HEK293T (cell line): ENCODE data around the gene CLGN.
A peak's percentile ranks its signal among the peaks of the same experiment; 100 is the strongest.

ENCODE experiments used
- CTCF ChIA-PET: fragments of 350-600 bp; formaldehyde crosslinking; extraction: SDS; loops from one replicate; lab custom pipeline; 2021; ENCODE audit warnings: antibody characterized with exemption, inconsistent platforms; lab: Yijun Ruan, JAX
- POLR2A ChIA-PET: fragments of 350-600 bp; formaldehyde crosslinking; extraction: SDS; loops from one replicate; lab custom pipeline; 2020; ENCODE audit warnings: antibody characterized with exemption, inconsistent platforms; lab: Yijun Ruan, JAX
- DNase-seq: peaks from one replicate; pipeline ENCODE4 v3.0.0; 2012; ENCODE audit warnings: mixed read lengths; ENCODE audit errors: extremely low spot score
- ARNT ChIP-seq: fragments of 450-650 bp; IDR thresholded peaks from 2 replicates; pipeline ENCODE4 v1.6.1; 2017; ENCODE audit warnings: mild to moderate bottlenecking
- BHLHE40 ChIP-seq: fragments of 450-650 bp; IDR thresholded peaks from 2 replicates; pipeline ENCODE4 v1.6.1; 2016; ENCODE audit warnings: mild to moderate bottlenecking, moderate library complexity, borderline replicate concordance
- CTBP1 ChIP-seq: fragments of 450-650 bp; IDR thresholded peaks from 2 replicates; pipeline ENCODE4 v1.6.1; 2016; ENCODE audit warnings: borderline replicate concordance
- ELF4 ChIP-seq: fragments of 450-650 bp; IDR thresholded peaks from 2 replicates; pipeline ENCODE4 v1.6.1; 2017; ENCODE audit warnings: antibody characterized with exemption
- FOXA1 ChIP-seq: fragments of 450-650 bp; IDR thresholded peaks from 2 replicates; pipeline ENCODE4 v1.6.1; 2016; ENCODE audit warnings: mild to moderate bottlenecking
- FOXK2 ChIP-seq: fragments of 450-650 bp; IDR thresholded peaks from 2 replicates; pipeline ENCODE4 v1.6.1; 2016; ENCODE audit warnings: mild to moderate bottlenecking
- FOXM1 ChIP-seq: fragments of 450-650 bp; IDR thresholded peaks from 2 replicates; pipeline ENCODE4 v1.6.1; 2017; ENCODE audit warnings: mild to moderate bottlenecking, borderline replicate concordance
- HDGF ChIP-seq: fragments of 450-650 bp; IDR thresholded peaks from 2 replicates; pipeline ENCODE4 v1.6.1; 2017; ENCODE audit warnings: antibody characterized with exemption, borderline replicate concordance
- L3MBTL2 ChIP-seq: fragments of 450-650 bp; conservative IDR thresholded peaks from 2 replicates; pipeline ENCODE4 v1.6.1; 2016; ENCODE audit warnings: mild to moderate bottlenecking
- LEF1 ChIP-seq: fragments of 450-650 bp; IDR thresholded peaks from 2 replicates; pipeline ENCODE4 v1.6.1; 2017; ENCODE audit warnings: mild to moderate bottlenecking, borderline replicate concordance
- NFRKB ChIP-seq: fragments of 450-650 bp; IDR thresholded peaks from 2 replicates; pipeline ENCODE4 v1.6.1; 2016; ENCODE audit warnings: mild to moderate bottlenecking, moderate library complexity
- SP1 ChIP-seq: fragments of 450-650 bp; IDR thresholded peaks from 2 replicates; pipeline ENCODE4 v1.6.1; 2017
- SUZ12 ChIP-seq: fragments of 450-650 bp; IDR thresholded peaks from 2 replicates; pipeline ENCODE4 v1.6.1; 2016; ENCODE audit warnings: mild to moderate bottlenecking
- TARDBP ChIP-seq: fragments of 450-650 bp; IDR thresholded peaks from 2 replicates; pipeline ENCODE4 v1.6.1; 2016
- ZNF384 ChIP-seq: fragments of 450-650 bp; IDR thresholded peaks from 2 replicates; pipeline ENCODE4 v1.6.1; 2016
- TF ChIP-seq, protein P1 (sequence below): fragments of 450-650 bp; IDR thresholded peaks from 2 replicates; pipeline ENCODE4 v1.6.1; 2016

The CLGN gene

DNA sequence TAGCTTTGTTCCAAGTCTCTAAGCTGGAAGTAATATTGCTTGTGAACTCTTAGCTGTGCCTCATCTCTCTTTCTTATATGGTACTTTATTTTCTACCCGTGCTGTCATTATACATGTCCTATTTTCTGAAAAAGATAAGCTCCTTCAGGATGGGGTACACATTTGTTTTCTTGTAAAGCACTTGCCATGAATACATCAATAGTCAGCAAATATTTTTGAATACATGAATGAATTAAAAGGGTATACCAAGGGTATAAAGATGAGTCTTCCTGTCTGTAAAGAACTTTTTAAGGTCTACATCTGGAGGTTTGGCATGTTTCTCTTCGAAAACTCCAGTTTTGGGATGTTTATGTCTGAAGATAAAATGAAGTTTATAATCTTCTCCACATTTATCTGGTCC, 27.3 kb downstream of the CLGN start:
- ChIA-PET CTCF (no interaction called here), POLR2A (interaction anchor here (1.1 kb wide), 1 partner anchor 27 kb away, joined by 3 read pairs; the partner anchor contains the start of gene SCOC)
- no peak for TF ChIP-seq FOXK2
- no peak for TF ChIP-seq ELF4
- no peak for TF ChIP-seq BHLHE40
- no peak for DNase-seq

DNA sequence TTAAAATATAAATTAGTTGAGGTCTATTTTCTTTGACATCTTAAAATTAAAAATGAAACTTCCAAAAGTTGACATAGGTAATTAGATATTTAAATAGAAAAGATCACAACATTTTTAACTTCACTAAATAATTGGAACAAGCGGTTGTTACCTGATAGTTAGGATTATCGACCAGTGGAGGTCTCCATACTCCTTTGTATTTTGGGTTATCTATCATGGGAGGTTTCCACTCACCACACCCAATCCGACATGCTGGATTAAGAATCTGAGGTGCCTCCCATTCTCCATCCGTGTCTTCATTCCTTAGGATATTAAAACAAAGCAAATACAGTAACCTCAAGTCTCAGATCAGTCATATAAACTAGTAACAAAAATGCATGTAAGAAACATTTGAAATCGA, 31.8 kb downstream of the CLGN start:
- ChIA-PET CTCF (interaction anchor here (0.6 kb wide), 1 partner anchor 73 kb away, joined by 3 read pairs; no protein-coding TSS in a partner anchor), POLR2A (no interaction called here)
- TF ChIP-seq ZNF384 (no peak), TARDBP (no peak), L3MBTL2 (no peak), NFRKB (no peak), LEF1 (no peak), ARNT (no peak), FOXK2 (no peak), HDGF (no peak), FOXM1 (no peak), ELF4 (no peak)
- TF ChIP-seq, protein P1, sequence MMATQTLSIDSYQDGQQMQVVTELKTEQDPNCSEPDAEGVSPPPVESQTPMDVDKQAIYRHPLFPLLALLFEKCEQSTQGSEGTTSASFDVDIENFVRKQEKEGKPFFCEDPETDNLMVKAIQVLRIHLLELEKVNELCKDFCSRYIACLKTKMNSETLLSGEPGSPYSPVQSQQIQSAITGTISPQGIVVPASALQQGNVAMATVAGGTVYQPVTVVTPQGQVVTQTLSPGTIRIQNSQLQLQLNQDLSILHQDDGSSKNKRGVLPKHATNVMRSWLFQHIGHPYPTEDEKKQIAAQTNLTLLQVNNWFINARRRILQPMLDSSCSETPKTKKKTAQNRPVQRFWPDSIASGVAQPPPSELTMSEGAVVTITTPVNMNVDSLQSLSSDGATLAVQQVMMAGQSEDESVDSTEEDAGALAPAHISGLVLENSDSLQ, result no peak
- no peak for DNase-seq

DNA sequence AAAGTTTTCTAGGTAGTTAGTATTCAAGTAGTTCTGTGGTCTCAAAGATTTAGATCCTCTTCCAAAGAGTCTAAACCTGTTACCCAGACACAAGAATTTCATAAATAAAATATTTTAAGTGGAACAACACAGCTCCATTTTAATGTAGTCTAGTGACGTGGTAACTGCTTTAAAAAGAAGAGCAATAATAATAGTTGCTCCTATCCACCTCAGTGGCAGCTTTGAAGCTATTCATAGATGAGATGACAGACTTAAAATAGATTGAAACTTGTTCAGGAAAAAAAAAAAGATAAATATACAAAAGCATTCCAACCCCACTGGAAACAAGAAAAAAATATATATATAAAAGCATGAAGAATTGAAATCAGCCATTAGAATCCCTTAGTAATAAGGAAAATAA, 39.4 kb downstream of the CLGN start:
- no peak for DNase-seq
- CTCF ChIA-PET, result no interaction called here
- POLR2A ChIA-PET, result no interaction called here
- TF ChIP-seq ELF4 (no peak), FOXA1 (no peak), SUZ12 (no peak), FOXM1 (no peak)

DNA sequence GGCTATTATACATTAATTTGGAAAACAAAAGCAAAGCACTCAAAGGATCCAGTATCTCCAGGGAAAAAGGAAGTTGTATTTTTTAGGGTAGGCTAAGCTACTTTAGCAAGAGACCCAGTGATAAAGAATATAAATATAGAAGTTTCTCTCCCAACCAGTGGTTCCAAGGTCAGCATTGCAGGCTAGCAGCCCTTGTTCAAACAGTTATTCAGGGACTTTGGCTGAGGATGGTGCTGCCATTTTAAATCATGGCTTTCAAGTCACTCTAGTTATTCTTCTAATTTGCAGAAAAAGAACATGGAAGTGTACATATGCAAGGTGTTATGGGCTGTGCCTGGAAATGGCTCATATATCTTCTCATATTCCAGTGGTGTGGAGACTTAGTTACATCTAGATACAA, 44.7 kb downstream of the CLGN start:
- ChIA-PET POLR2A (interaction anchor here (0.5 to 1.9 kb wide), 3 partner anchors 8 to 353 kb away, joined by 4 to 12 read pairs (median 6); partner anchors contain the start of gene SCOC), CTCF (interaction anchor here (1.1 kb wide), 1 partner anchor 9 kb away, joined by 6 read pairs; the partner anchor contains the start of gene SCOC)
- no peak for DNase-seq
- no peak for TF ChIP-seq ARNT
- no peak for TF ChIP-seq TARDBP
- no peak for TF ChIP-seq NFRKB
- no peak for TF ChIP-seq CTBP1
- TF ChIP-seq L3MBTL2, result no peak
- TF ChIP-seq, protein P1, result no peak
- no peak for TF ChIP-seq HDGF
- no peak for TF ChIP-seq ZNF384
- TF ChIP-seq ELF4, result no peak
- TF ChIP-seq LEF1, result no peak
- no peak for TF ChIP-seq FOXA1
- no peak for TF ChIP-seq BHLHE40

DNA sequence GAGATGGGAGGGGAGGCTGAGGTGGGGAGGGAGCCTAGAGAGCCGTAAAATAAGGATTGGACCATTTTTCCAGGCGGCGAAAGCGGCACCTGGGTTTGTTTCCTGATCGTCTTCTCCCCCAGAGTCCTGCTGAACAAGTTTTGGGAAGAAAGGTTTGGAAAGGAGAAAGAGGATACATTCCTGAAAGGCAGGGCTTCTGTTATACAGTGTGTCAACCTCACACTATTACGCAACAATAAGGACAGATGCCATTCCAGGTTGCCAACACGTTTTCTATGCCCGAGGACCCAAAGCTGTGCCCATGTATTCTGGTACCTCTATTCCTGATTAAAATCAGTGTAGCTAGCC, 53.3 kb downstream of the CLGN start:
- ChIA-PET CTCF (interaction anchor here (0.9 to 3.5 kb wide), 3 partner anchors 9 to 44 kb away, joined by 4 to 32 read pairs (median 6); no protein-coding TSS in a partner anchor), POLR2A (interaction anchor here (0.9 to 3.2 kb wide), 12 partner anchors 9 to 708 kb away, joined by 3 to 26 read pairs (median 4); partner anchors contain the start of genes CLGN, ELMOD2, MGST2 and TBC1D9)
- TF ChIP-seq FOXK2 (no peak), FOXA1 (no peak), NFRKB (no peak), SP1 (no peak), LEF1 (no peak), CTBP1 (no peak), FOXM1 (no peak), BHLHE40 (no peak), SUZ12 (no peak), L3MBTL2 (no peak), ZNF384 (no peak), ARNT (no peak), HDGF (no peak), ELF4 (no peak), TARDBP (no peak)
- TF ChIP-seq, protein P1, result no peak
- no peak for DNase-seq

DNA sequence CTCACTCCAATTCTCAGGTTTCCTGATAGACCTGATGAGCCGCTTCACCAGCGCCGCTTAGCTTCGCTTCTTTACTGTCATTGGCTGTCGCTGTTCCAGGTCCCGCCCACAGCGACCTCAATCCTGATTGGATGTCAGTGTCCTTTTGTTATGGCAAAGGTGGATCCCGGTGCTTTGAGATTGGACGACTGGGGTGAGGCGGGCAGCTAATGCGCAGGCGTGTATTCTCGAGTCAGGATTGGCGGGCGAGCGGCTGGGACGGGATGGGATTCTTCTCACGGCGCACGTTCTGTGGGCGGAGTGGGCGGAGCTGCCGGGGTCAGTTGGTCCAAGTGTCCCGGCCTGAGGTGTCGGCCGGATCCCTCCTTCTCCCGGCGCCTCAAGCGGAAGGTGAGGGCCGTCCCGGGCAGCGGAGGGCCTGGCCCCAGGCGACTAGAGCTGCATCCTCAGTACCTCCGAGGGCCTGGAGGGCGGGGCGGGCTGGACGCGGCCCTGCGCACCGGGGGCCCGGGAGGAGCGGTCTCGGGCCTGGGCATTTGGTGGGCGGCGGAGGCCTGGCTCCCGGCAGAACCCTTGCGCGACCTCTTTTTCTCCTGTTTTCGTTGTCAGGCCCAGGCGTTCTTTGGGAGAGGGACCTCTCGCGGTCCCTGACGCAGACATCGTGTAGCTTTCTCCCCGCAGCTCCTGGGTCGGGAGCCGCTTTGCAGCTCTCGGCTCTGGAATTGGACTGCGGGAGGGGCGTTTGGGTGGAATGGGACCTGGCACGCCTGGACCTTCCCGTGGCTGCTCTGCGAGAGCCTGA, 53.9 kb downstream of the CLGN start, which contains the start of gene SCOC:
Gene SCOC (plus strand): TSS at position 319 of the 802 bp plus-strand sequence. CDS start 5,525 bp downstream, outside the sequence.
- peak; percentile 97 for DNase-seq
- ChIA-PET POLR2A (interaction anchor here (0.6 to 3.2 kb wide), 29 partner anchors 9 to 707 kb away, joined by 3 to 26 read pairs (median 3); partner anchors contain the start of genes CLGN, ELMOD2, MGST2 and TBC1D9), CTCF (interaction anchor here (0.5 to 3.5 kb wide), 6 partner anchors 9 to 298 kb away, joined by 3 to 32 read pairs (median 6); no protein-coding TSS in a partner anchor)
- no peak for TF ChIP-seq SP1
- TF ChIP-seq, protein P1, result peak; percentile 92
- TF ChIP-seq L3MBTL2, result 0 out of 2 replicates have a peak, but pooled peaks have one; percentile 23
- TF ChIP-seq TARDBP, result no peak
- no peak for TF ChIP-seq FOXM1
